H54 (cell line): ENCODE data around the gene EEF1AKMT1.
"Not testable (repeated sequence)": the region's sequence is repeated elsewhere in the genome, so short reads cannot be mapped to it uniquely, and the experiment has no call there.

Experiments
- DNase-seq: peaks from one replicate; pipeline ENCODE4 v3.0.0; 2011; ENCODE audit warnings: low spot score, mixed read lengths; ENCODE audit not compliant: insufficient read length
- FAIRE-seq: peaks from 3 replicates; lab custom pipeline; 2011; peaks lifted over from hg19 to GRCh38; lab: Jason Lieb, UNC
- POLR2A ChIP-seq: IDR thresholded peaks from 2 replicates; pipeline ENCODE4 v1.6.1; 2011; ENCODE audit warnings: low read depth, mild to moderate bottlenecking, low read length

EEF1AKMT1 gene

DNA sequence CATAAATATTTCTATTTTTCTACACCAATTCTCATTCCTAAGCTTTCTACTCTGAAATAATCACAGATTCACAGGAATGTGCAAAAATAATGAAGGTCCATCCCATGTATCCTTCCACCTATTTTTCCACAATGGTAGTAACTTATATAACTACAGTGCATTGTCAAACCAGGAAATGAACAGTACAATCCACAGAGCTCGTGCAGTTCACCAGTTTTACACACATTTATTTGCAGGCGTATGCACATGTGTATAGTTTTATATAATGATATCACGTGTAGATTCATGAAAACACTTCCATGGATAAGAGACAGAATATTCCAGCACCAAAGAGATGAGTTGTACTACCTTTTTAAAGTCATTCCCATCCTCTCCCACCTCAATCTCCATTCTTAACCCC is 12.9 kb downstream of the EEF1AKMT1 start:
- no peak for TF ChIP-seq POLR2A
- DNase-seq (no peak), FAIRE-seq (no peak)

DNA sequence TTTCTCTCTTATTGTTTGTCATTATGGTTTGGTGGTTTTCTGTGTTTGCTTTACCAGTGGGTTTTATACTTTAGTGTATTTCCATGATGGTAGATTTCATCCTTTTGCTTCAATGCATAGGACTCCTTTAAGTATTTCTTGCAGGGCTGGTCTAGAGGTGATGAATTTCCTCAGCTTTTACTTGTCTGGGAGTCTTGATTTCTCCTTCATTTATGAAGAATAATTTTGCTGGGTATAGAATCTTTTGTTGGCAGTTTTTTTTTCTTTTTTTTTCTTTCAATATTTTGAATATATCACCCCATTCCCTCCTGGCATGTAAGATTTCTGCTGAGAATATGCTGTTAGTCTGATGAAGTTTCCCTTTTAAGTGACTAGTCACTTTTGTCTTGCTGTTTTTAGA is 19.8 kb downstream of the EEF1AKMT1 start:
- no peak for FAIRE-seq
- DNase-seq, result no peak
- TF ChIP-seq POLR2A, result no peak

DNA sequence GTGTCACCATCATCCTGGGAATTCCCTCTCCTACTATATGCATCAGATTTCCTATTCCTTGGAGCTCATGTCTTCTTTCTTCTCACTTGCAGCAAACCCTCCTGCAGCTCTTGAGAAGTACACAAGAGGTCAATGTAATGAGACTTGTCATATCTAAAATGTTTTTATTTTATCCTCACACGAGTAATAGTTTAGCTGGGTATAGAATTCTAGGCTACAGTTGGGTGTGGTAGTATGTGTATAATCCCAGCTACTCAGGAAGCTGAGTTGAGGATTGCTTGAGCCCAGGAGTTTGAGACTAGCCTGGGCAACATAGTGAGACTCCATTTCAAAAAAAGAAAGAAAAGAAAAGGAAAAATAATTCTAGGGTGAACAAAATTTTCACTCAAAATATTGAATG is 24.4 kb downstream of the EEF1AKMT1 start:
- TF ChIP-seq POLR2A, result no peak
- FAIRE-seq (no peak), DNase-seq (no peak)

GRCh38 chr13:20743830-20744404 is 29.8 kb downstream of the EEF1AKMT1 start:
- FAIRE-seq, DNase-seq: not testable (repeated sequence)

- DNase-seq (no peak), FAIRE-seq (no peak)
- no peak for TF ChIP-seq POLR2A
Observed at GRCh38 chr13:20740021-20740420, 33.7 kb downstream of the EEF1AKMT1 start.

GRCh38 chr13:20738616-20739015 is 35.1 kb downstream of the EEF1AKMT1 start:
- no peak for TF ChIP-seq POLR2A
- DNase-seq (no peak), FAIRE-seq (no peak)

- TF ChIP-seq POLR2A, result no peak
- FAIRE-seq (no peak), DNase-seq (no peak)
Observed at GRCh38 chr13:20729633-20730585, 43.9 kb downstream of the EEF1AKMT1 start.

DNA sequence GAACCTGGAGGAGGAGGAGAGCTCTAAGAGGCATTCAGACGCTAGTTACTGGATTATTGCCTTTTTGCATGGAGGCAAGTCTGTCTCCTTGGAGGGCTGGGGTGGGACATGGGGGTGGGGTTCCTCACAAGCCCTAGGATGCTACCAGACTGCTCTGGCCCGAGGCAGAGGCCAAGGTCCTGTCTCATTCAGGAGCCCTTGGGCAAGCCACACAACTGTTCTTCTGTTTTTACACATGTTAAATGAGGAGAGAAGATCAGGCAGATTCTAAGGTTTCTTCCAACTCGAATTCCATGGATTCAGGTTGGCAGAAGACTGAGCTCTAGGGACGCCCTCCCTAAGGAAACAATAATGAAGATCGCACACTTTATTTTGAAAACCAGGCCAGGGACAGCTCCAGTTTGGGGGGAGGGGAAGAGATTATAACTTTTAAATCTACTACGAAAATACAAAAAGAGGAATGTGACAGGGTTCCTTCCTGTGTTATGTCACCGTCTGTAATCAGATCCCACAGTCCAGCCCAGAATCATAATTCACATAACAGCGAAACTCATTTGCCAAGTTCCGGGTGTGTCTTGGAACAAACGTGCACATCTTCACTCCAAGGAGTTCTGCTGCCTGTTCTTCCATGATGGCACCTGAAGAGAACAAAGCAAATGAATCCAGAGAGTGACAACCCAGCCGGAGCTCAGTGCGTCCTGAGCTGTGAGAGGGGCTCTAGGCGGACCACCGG is 45.0 kb downstream of the EEF1AKMT1 start:
- FAIRE-seq, result no peak
- no peak for DNase-seq
- no peak for TF ChIP-seq POLR2A

DNA sequence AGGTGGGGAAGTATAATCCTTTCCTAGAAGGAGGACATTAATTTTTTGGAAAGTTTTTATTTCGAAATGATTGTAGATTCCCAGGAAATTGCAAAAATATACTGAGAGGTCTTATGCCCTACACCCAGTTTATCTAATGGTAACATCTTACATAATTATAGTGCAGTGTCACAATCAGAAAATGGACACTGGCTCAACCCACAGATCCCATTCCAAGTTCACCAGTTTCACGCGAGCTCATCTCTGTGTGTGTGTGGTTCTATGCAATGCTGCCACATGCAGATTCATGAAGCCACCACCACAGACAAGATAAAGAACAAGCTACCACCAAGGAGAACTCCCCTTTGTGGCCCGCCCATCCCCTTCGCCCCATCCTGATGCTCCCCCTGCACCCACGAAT is 45.9 kb downstream of the EEF1AKMT1 start:
- no peak for TF ChIP-seq POLR2A
- FAIRE-seq (no peak), DNase-seq (no peak)

DNA sequence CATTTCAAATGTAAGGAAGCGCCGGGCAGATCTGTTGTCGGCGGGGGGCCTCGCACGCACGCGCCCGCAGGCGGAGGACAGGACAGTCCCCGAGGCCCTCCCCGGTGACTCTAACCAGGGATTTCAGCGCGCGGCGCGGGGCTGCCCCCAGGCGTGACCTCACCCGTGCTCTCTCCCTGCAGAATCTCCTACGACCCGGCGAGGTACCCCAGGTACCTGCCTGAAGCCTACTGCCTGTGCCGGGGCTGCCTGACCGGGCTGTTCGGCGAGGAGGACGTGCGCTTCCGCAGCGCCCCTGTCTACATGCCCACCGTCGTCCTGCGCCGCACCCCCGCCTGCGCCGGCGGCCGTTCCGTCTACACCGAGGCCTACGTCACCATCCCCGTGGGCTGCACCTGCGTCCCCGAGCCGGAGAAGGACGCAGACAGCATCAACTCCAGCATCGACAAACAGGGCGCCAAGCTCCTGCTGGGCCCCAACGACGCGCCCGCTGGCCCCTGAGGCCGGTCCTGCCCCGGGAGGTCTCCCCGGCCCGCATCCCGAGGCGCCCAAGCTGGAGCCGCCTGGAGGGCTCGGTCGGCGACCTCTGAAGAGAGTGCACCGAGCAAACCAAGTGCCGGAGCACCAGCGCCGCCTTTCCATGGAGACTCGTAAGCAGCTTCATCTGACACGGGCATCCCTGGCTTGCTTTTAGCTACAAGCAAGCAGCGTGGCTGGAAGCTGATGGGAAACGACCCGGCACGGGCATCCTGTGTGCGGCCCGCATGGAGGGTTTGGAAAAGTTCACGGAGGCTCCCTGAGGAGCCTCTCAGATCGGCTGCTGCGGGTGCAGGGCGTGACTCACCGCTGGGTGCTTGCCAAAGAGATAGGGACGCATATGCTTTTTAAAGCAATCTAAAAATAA is 52.1 kb downstream of the EEF1AKMT1 start:
- TF ChIP-seq POLR2A, result no peak
- DNase-seq (no peak), FAIRE-seq (no peak)

DNA sequence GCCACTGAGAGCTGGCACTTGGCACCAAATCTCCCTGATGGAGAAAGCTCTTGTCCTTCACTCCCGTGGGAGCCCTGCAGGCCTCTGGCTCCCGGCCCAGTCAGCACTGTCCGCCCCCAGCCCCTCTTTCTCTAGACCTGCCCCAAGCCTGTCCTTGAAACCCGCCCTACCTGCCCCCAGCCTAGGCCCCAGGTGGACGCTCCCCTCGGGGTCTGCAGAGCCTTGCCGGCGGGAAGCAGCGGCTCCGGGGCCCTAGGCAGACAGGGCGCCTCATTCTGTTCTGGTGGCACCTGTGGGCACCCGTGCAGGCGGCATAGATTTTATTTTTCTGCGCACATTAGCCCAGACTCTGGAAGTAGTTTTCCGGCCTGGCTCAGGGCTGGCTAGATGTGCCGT is 52.7 kb downstream of the EEF1AKMT1 start:
- no peak for FAIRE-seq
- no peak for TF ChIP-seq POLR2A
- no peak for DNase-seq

- FAIRE-seq (no peak), DNase-seq (no peak)
- no peak for TF ChIP-seq POLR2A
Observed at GRCh38 chr13:20720499-20720898, 53.3 kb downstream of the EEF1AKMT1 start.

GRCh38 chr13:20719783-20720182 is 54.0 kb downstream of the EEF1AKMT1 start:
- TF ChIP-seq POLR2A, result no peak
- FAIRE-seq (no peak), DNase-seq (no peak)

- DNase-seq (no peak), FAIRE-seq (no peak)
- TF ChIP-seq POLR2A, result no peak
Observed at GRCh38 chr13:20718958-20719566, 54.7 kb downstream of the EEF1AKMT1 start.
